H1 (cell line): ENCODE data around the gene NHLRC2. TPM values are rescaled to one million over a fixed set of nuclear protein-coding genes. Genes with fewer than 3 reads are reported as not detected.

Experiments used
- TBP ChIP-seq: IDR thresholded peaks from 2 replicates; pipeline ENCODE4 v1.6.1; 2011; ENCODE audit warnings: low read depth, low read length, improper control_type of control experiment
- polyA plus RNA-seq, 7 experiments: library from polyadenylated mRNA; depleted of rRNA in 3 of 7; stranded (reverse) in 5 of 7; unstranded in 2 of 7; fragments of >200 nt in 5 of 7; fragments of 200-250 nt in 2 of 7; gene quantifications; 1 replicate in 5 of 7; 2 replicates in 1 of 7; 4 replicates in 1 of 7; pipeline versions ENCODE4 v1.2.1 to v1.2.3, GENCODE V29; 2011 to 2013; ENCODE audit warnings: missing spikeins in 2 of 7, mixed read lengths in 2 of 7
- total RNA-seq: library from RNA; stranded (reverse); fragmentation: NEBNext Ultra II Directional; extraction: Animal tissue kit (Norgen Biotek cat#: 25700); gene quantifications from 2 replicates; pipeline ENCODE4 v1.2.1, GENCODE V29; 2021

NHLRC2 gene
- total and polyA plus RNA-seq, 2 of the 8 experiments (the other 6 are each of a cell fraction or from before 2014, with no cell fraction given): 4.9 to 25.6 TPM

GRCh38 chr10:113854761-113855588 is 514 bp downstream of the NHLRC2 start (continued):
- TF ChIP-seq TBP: peak; percentile 58; the same call in 1 of the 2 replicates
